ENCODE measurements around the gene GPR141.

- TF ChIP-seq EZH2 (IDR thresholded peaks at IDR 0.05; ENCODE audit: insufficient read depth, poor library complexity, severe bottlenecking) (no peak), EZH2phosphoT487 (IDR thresholded peaks at IDR 0.05; ENCODE audit: insufficient read depth, low read depth) (no peak)
Measured at GRCh38 chr7:37701769-37702168, 18.2 kb downstream of the GPR141 start.
